Activated CD4-positive, alpha-beta T cell treated with anti-CD3 and anti-CD28 coated beads, Interleukin-2, amount 10 ng/mL, durations not matched to agents 7 days and 5 days (primary cell): Measurements from ENCODE around the gene FJX1. TPM values are rescaled to one million over a fixed set of nuclear protein-coding genes. Genes with fewer than 3 reads are reported as not detected.

Experiments used
- CTCF ChIA-PET: fragments of 350-600 bp; sonication (Branson Sonifier 250); formaldehyde crosslinking; loops from one replicate; lab custom pipeline; 2021; ENCODE audit warnings: antibody characterized with exemption; lab: Charles Lee
- POLR2A ChIA-PET: fragments of 350-600 bp; sonication (Branson Sonifier 250); formaldehyde crosslinking; loops from one replicate; lab custom pipeline; 2021; ENCODE audit warnings: antibody characterized with exemption; lab: Charles Lee
- DNase-seq: peaks from one replicate; pipeline ENCODE4 v3.0.0-alpha.2; 2020
- H3K27ac Mint-ChIP-seq: one replicate; pipeline ENCODE4 v1.8.0; 2021; ENCODE audit warnings: mild to moderate bottlenecking, moderate library complexity, mixed read lengths
- H3K27me3 Mint-ChIP-seq: one replicate; pipeline ENCODE4 v1.8.0; 2021; ENCODE audit warnings: mixed read lengths
- H3K36me3 Mint-ChIP-seq: one replicate; pipeline ENCODE4 v1.8.0; 2021; ENCODE audit warnings: low read depth, mixed read lengths
- H3K4me1 Mint-ChIP-seq: one replicate; pipeline ENCODE4 v1.8.0; 2021; ENCODE audit warnings: mixed read lengths
- H3K4me3 Mint-ChIP-seq: one replicate; pipeline ENCODE4 v1.8.0; 2021; ENCODE audit warnings: mild to moderate bottlenecking, moderate library complexity, mixed read lengths
- H3K9me3 Mint-ChIP-seq: one replicate; pipeline ENCODE4 v1.8.0; 2021; ENCODE audit warnings: mixed read lengths
- total RNA-seq, 2 experiments: library from RNA; stranded (reverse); gene quantifications; one replicate each; pipeline ENCODE4 v1.2.3, GENCODE V29; 2021

Gene FJX1
- total RNA-seq, 2 experiments from 2014 or later: 0.17 to 0.21 TPM

DNA sequence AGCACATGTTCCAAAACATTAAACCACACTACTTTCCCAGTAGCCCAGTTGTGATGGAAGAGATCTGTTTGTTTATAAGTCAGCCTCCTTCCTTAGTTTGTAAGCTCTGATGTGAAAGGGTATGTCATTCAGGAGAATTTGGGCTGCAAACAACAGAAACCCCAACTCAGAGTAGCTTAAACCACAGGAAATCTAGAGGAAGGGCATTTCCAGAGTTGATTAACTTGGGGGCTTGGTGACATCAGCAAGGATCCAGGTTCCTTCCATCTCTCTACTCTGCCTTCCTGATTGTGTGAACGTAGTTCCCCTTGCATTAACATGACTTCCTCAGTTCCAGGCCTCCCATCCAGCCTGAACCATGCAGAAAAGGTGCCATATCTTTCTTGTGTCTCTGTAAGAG is 6.5 kb upstream of the FJX1 start:
- no peak overlapping the region for H3K27ac Mint-ChIP-seq
- H3K4me1 Mint-ChIP-seq: no peaks in the 10 kb centered on the region
- H3K9me3 Mint-ChIP-seq: no peaks in the 10 kb centered on the region
- H3K4me3 Mint-ChIP-seq: no peak overlapping the region
- CTCF ChIA-PET: interaction anchor here (1.0 to 1.6 kb wide), 2 partner anchors 210 to 665 kb away, joined by 3 read pairs; no protein-coding TSS in a partner anchor
- no peak for DNase-seq
- no peaks in the 10 kb centered on the region for H3K36me3 Mint-ChIP-seq
- POLR2A ChIA-PET: interaction anchor here (0.8 kb wide), 1 partner anchor 1666 kb away, joined by 3 read pairs; no protein-coding TSS in a partner anchor
- H3K27me3 Mint-ChIP-seq: peaks cover 17% of the 10 kb centered on the region

DNA sequence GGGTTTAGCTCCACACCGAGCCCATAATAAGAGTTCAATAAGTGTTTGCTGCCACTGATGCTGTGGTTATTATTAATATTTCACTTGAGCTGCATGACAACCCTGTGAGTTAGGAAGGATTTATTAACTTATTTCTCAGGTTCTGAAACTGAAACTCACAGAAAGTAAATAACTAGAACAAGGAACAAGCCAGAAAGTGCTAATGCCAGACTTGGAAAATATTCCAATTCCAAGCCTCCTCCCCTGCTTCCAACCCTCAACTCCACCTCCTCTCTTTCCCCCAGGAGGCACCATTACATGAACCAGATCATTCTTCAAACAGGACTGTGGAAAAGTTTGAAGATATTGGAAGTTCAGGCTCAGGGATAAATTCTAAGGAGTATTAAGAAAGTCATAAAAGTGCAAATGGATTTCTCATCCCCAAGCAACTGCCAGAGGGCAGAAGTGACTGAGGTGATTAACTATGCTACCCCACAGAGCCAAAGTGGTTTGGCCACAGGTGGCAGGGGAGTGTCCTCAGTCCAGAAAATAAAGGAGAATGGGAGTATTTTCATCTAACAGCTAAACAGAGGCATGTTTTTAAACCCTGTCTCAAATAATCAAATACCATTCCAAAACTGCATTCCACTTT is 3.2 kb upstream of the FJX1 start:
- DNase-seq: no peak
- Mint-ChIP-seq H3K27me3 (peaks cover 31% of the 10 kb centered on the region), H3K36me3 (no peaks in the 10 kb centered on the region), H3K27ac (no peak overlapping the region), H3K9me3 (no peaks in the 10 kb centered on the region), H3K4me1 (peaks cover 9% of the 10 kb centered on the region), H3K4me3 (no peak overlapping the region)
- CTCF ChIA-PET: interaction anchor here (1.0 to 1.3 kb wide), 2 partner anchors 11 to 651 kb away, joined by 4 read pairs; no protein-coding TSS in a partner anchor
- POLR2A ChIA-PET: no interaction called here

DNA sequence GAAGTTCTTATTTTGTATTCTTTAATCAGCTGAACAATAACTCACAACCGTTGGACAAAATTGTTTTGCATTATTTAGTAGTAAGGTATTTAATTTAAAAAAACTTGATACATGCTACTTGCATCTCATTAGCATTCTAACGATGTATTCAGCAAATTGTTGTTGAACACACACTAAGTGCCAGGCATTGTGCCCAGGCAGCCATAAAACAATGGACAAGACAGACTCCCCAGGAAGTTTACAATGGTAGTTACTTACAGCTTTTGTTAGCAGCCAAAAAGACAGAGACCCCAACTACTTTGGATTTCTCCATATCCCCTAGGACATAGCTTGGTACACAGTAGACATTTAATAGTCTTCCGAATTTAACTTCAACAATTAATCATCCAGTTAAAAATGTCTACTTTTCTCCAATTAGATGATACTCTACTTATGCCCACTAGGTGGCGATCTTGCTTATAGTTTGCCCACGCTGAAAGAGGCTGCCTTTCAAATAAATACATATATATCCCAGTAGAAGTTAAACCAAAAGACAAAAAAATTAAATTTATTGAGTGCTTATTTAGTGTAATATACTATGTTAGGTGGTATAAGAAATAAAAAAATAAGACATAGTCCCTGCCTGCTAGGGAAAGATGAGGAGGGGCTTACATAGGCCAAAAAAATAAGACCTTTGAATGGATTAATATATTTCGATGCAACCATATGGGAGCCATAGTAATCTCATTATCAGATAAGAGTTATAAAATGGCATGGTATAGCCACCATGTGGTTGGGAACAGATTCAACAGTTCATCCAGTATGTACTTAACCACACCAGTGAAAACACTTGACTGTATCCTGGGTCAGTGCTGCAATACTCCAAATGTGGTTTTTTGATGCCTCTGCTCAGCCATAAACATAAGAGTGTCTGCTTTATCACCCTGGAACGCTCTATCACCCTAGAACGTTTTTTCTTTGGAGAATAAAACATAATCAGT is 2.0 kb upstream of the FJX1 start:
- H3K4me1 Mint-ChIP-seq: peaks cover 9% of the 10 kb centered on the region
- ChIA-PET POLR2A (no interaction called here), CTCF (interaction anchor here (1.0 to 1.3 kb wide), 2 partner anchors 12 to 650 kb away, joined by 4 read pairs; no protein-coding TSS in a partner anchor)
- H3K4me3 Mint-ChIP-seq: no peak overlapping the region
- peak; percentile 51 for DNase-seq
- H3K27me3 Mint-ChIP-seq: peaks cover 42% of the 10 kb centered on the region
- H3K27ac Mint-ChIP-seq: no peak overlapping the region
- H3K36me3 Mint-ChIP-seq: no peaks in the 10 kb centered on the region
- no peaks in the 10 kb centered on the region for H3K9me3 Mint-ChIP-seq

DNA sequence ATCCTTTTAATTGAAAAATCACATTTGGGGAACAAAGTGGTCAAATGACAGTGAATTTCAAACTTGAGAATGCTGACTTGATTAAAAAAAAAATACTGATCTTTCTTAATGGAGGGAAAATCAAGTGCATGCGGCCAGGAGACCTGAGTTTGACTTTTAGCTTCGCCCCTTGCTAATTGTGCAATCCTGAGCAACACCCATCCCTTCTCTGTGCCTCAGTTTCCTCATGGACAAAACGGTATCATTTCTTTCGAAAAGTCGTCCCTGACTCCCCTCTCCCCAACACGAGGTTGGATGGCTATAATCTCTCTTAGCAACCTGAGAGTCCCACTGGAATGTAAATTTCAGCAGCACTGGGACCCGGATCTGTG is 959 bp upstream of the FJX1 start:
- ChIA-PET POLR2A (no interaction called here), CTCF (no interaction called here)
- Mint-ChIP-seq H3K36me3 (no peaks in the 10 kb centered on the region), H3K4me1 (peaks cover 9% of the 10 kb centered on the region), H3K9me3 (no peaks in the 10 kb centered on the region), H3K27me3 (peaks cover 49% of the 10 kb centered on the region), H3K4me3 (no peak overlapping the region), H3K27ac (no peak overlapping the region)
- DNase-seq: no peak

DNA sequence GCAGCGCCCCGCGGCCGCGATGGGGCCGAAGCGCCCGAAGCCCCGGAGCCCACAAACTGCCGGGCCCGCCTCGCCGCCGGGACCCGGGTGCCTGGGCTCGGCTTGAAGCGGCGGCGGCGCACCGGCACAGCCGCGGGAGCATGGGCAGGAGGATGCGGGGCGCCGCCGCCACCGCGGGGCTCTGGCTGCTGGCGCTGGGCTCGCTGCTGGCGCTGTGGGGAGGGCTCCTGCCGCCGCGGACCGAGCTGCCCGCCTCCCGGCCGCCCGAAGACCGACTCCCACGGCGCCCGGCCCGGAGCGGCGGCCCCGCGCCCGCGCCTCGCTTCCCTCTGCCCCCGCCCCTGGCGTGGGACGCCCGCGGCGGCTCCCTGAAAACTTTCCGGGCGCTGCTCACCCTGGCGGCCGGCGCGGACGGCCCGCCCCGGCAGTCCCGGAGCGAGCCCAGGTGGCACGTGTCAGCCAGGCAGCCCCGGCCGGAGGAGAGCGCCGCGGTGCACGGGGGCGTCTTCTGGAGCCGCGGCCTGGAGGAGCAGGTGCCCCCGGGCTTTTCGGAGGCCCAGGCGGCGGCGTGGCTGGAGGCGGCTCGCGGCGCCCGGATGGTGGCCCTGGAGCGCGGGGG is 346 bp downstream of the FJX1 start:
- ChIA-PET POLR2A (no interaction called here), CTCF (interaction anchor here (1.1 kb wide), 1 partner anchor 648 kb away, joined by 6 read pairs; no protein-coding TSS in a partner anchor)
- no peak overlapping the region for H3K27ac Mint-ChIP-seq
- no peak overlapping the region for H3K4me3 Mint-ChIP-seq
- no peaks in the 10 kb centered on the region for H3K9me3 Mint-ChIP-seq
- H3K36me3 Mint-ChIP-seq: no peaks in the 10 kb centered on the region
- H3K27me3 Mint-ChIP-seq: peaks cover 58% of the 10 kb centered on the region
- no peak for DNase-seq
- H3K4me1 Mint-ChIP-seq: peaks cover 9% of the 10 kb centered on the region

DNA sequence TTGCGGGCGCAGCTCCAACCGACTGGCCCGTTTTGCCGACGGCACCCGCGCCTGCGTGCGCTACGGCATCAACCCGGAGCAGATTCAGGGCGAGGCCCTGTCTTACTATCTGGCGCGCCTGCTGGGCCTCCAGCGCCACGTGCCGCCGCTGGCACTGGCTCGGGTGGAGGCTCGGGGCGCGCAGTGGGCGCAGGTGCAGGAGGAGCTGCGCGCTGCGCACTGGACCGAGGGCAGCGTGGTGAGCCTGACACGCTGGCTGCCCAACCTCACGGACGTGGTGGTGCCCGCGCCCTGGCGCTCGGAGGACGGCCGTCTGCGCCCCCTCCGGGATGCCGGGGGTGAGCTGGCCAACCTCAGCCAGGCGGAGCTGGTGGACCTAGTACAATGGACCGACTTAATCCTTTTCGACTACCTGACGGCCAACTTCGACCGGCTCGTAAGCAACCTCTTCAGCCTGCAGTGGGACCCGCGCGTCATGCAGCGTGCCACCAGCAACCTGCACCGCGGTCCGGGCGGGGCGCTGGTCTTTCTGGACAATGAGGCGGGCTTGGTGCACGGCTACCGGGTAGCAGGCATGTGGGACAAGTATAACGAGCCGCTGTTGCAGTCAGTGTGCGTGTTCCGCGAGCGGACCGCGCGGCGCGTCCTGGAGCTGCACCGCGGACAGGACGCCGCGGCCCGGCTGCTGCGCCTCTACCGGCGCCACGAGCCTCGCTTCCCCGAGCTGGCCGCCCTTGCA is 1.0 kb downstream of the FJX1 start:
- Mint-ChIP-seq H3K27ac (no peak overlapping the region), H3K4me3 (no peak overlapping the region), H3K36me3 (no peaks in the 10 kb centered on the region), H3K27me3 (peaks cover 64% of the 10 kb centered on the region), H3K9me3 (no peaks in the 10 kb centered on the region), H3K4me1 (peaks cover 9% of the 10 kb centered on the region)
- POLR2A ChIA-PET: no interaction called here
- CTCF ChIA-PET: interaction anchor here (1.1 kb wide), 1 partner anchor 647 kb away, joined by 6 read pairs; no protein-coding TSS in a partner anchor
- DNase-seq: no peak

DNA sequence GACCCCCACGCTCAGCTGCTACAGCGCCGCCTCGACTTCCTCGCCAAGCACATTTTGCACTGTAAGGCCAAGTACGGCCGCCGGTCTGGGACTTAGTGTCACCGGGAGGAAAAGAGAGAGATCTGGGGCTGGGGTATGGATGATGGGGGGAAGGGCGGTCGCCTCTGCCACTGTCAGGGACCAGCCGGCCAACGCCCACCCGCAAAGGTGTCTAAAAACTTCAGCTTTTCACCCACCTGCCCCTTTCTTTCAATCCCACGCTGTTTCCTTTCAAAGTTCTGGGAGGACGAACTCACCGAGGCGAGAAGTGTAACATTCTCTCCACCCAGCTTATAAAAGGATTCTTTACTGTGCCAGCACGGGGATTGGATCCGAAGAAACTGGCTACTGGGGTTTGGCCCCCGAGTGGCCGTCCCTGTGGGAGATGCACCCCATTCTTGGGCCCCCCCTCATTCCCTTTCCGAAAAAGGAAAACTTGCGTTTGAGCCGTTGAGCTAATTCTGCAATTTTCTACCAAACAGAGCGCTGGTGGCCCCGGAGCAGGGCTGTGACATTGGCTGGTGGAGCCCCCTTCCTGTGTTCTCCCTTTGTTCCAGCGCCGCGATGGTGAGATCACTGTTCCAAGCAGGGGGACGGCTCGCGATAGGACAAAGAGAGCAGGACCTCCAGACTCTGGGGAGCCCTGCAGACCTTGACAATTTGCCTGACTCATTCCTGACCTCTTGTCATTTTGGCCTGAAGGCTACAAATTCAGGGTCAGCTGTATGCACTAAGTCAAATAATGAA is 1.8 kb downstream of the FJX1 start:
- H3K27ac Mint-ChIP-seq: no peak overlapping the region
- H3K9me3 Mint-ChIP-seq: no peaks in the 10 kb centered on the region
- CTCF ChIA-PET: no interaction called here
- peaks cover 64% of the 10 kb centered on the region for H3K27me3 Mint-ChIP-seq
- POLR2A ChIA-PET: no interaction called here
- H3K4me3 Mint-ChIP-seq: no peak overlapping the region
- no peak for DNase-seq
- no peaks in the 10 kb centered on the region for H3K36me3 Mint-ChIP-seq
- peaks cover 9% of the 10 kb centered on the region for H3K4me1 Mint-ChIP-seq

DNA sequence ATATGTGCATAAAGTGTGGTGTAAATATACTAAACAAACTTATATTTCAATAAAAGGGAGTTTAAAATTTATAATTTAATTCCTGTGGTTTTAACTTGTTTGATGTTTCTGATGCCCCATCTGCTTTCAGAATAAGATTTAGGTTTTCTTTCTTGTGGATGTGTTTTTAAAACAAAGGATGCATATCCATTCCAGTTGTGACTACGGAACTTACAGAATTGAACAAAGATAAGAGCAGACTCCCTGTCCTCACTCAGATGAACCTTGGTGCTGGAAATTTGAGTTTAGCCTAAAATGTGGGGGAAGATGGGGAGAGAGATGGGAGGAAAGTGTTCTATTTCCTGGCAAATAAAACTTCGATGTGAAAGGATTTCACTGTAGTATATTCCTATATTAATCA is 2.5 kb downstream of the FJX1 start:
- no peaks in the 10 kb centered on the region for H3K36me3 Mint-ChIP-seq
- ChIA-PET POLR2A (no interaction called here), CTCF (no interaction called here)
- no peak overlapping the region for H3K27ac Mint-ChIP-seq
- H3K4me1 Mint-ChIP-seq: peaks cover 9% of the 10 kb centered on the region
- H3K9me3 Mint-ChIP-seq: no peaks in the 10 kb centered on the region
- DNase-seq: no peak
- no peak overlapping the region for H3K4me3 Mint-ChIP-seq
- H3K27me3 Mint-ChIP-seq: peaks cover 64% of the 10 kb centered on the region

DNA sequence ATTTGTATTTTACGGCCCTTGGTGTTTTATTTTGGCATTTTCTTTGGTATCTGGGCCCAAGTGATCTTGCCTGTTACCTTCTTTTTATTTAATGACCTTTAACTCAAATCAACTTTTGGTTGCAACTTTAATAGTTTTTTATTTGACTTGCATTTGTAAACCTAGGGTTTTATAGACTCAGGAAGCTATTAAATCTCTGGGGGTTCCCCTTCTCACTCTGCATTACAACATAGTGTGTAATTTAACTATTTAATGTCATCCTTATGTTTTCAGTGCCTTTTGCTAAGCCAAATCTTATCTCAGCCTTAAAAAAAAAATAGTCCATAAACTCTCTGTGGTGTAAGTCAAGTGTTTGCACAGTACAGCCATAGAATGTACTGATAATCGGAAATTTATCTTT is 3.4 kb downstream of the FJX1 start:
- H3K4me3 Mint-ChIP-seq: no peak overlapping the region
- peaks cover 68% of the 10 kb centered on the region for H3K27me3 Mint-ChIP-seq
- POLR2A ChIA-PET: no interaction called here
- no peaks in the 10 kb centered on the region for H3K36me3 Mint-ChIP-seq
- H3K9me3 Mint-ChIP-seq: no peaks in the 10 kb centered on the region
- peaks cover 9% of the 10 kb centered on the region for H3K4me1 Mint-ChIP-seq
- no peak overlapping the region for H3K27ac Mint-ChIP-seq
- CTCF ChIA-PET: no interaction called here
- DNase-seq: no peak

DNA sequence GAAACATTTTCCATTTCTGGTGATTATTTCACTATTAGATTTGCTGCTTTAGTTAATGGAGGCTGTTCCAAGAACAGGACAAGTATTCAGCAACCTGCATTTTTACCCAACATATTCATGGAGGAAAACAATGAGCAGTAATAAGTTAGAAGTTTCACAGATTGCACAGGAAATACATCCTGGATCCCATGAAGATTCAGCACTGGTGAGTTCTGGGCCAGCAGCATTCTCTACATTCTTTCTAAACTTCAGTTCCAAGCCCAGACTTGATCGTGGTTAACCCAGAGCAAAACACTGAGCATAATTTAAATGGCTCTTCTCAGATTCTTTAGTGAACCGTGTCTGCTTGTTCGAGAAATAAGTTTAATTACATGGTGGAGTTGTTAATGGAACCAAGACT is 3.8 kb downstream of the FJX1 start:
- DNase-seq: no peak
- Mint-ChIP-seq H3K4me3 (no peak overlapping the region), H3K36me3 (no peaks in the 10 kb centered on the region), H3K9me3 (no peaks in the 10 kb centered on the region), H3K4me1 (peaks cover 9% of the 10 kb centered on the region), H3K27ac (no peak overlapping the region), H3K27me3 (peaks cover 68% of the 10 kb centered on the region)
- POLR2A ChIA-PET: no interaction called here
- CTCF ChIA-PET: no interaction called here

DNA sequence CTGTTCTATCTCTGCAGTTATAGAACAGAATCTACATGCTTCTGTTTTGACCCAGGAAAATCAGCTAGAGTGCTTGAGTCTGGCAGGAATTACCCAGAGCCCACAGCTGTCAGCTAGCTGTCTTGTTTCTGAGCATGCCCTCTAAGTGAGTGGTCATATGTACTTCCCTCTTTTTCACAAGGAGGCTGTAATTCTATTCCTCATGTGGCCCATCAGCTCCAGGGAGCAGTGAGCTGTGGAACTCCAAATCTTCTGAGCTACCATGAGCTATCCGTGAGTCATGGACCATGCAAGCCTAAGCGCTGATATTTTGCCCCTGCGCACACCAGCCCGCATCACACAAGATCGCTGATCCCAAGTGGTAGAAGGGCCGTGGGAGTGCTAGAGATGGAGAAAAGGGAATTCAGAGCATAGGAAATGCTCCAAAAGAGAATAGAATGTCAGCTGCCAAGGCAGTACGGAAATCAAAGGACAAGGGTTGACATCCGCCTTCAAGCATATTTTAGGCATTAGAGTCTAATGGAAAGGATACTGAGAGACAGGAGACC is 5.4 kb downstream of the FJX1 start:
- no peaks in the 10 kb centered on the region for H3K36me3 Mint-ChIP-seq
- H3K4me1 Mint-ChIP-seq: peaks cover 4% of the 10 kb centered on the region
- ChIA-PET POLR2A (no interaction called here), CTCF (no interaction called here)
- H3K27me3 Mint-ChIP-seq: peaks cover 68% of the 10 kb centered on the region
- H3K27ac Mint-ChIP-seq: no peak overlapping the region
- DNase-seq: no peak
- no peak overlapping the region for H3K4me3 Mint-ChIP-seq
- H3K9me3 Mint-ChIP-seq: no peaks in the 10 kb centered on the region
